GM12878 (cell line): ENCODE data around the gene MFSD6.

Source experiments
- BCLAF1 ChIP-seq: fragments of 450-650 bp; IDR thresholded peaks from 2 replicates; pipeline ENCODE4 v1.6.1; 2017; ENCODE audit warnings: antibody characterized with exemption, mild to moderate bottlenecking, moderate library complexity
- CTCF ChIP-seq, 3 experiments: IDR thresholded peaks in 2 of 3; conservative IDR thresholded peaks in 1 of 3; 2 replicates each; pipeline ENCODE4 v1.5.1; 2011; ENCODE audit warnings: low read depth in 3 of 3, low read length in 3 of 3, mild to moderate bottlenecking in 3 of 3, control low read depth in 2 of 3, moderate library complexity in 2 of 3, inconsistent platforms in 1 of 3, mixed read lengths in 1 of 3; ENCODE audit not compliant: control insufficient read depth in 2 of 3, insufficient read depth in 1 of 3; ENCODE audit errors: extremely low read depth in 1 of 3
- EP300 ChIP-seq, 2 experiments: fragments of 150-350 bp in 1 of 2; IDR thresholded peaks; 2 replicates each; pipeline ENCODE4 v1.6.1; 2011 to 2012; ENCODE audit warnings: low read depth in 2 of 2, low read length in 2 of 2, borderline replicate concordance in 1 of 2, improper control_type of control experiment in 1 of 2, inconsistent platforms in 1 of 2; ENCODE audit not compliant: control insufficient read depth in 1 of 2
- HDAC6 ChIP-seq: fragments of 200-600 bp; sonication (generic); IDR thresholded peaks from one replicate; pipeline ENCODE4 v1.8.0; 2017; ENCODE audit warnings: antibody characterized with exemption; ENCODE audit not compliant: unreplicated experiment
- JUND ChIP-seq: IDR thresholded peaks from 2 replicates; pipeline ENCODE4 v1.6.1; 2012; ENCODE audit warnings: low read depth, mild to moderate bottlenecking, low read length, improper control_type of control experiment, moderate library complexity
- KDM1A ChIP-seq: fragments of 200-600 bp; sonication (generic); IDR thresholded peaks from 2 replicates; pipeline ENCODE4 v1.6.1; 2016; ENCODE audit warnings: borderline replicate concordance
- PBX3 ChIP-seq: IDR thresholded peaks from 2 replicates; pipeline ENCODE4 v1.6.1; 2011; ENCODE audit warnings: mild to moderate bottlenecking, low read depth, low read length, moderate library complexity; ENCODE audit not compliant: insufficient replicate concordance
- POLR2A ChIP-seq: IDR thresholded peaks from 2 replicates; pipeline ENCODE4 v1.6.1; 2011; ENCODE audit warnings: low read depth, mild to moderate bottlenecking, low read length
- POLR2AphosphoS5 ChIP-seq: IDR thresholded peaks from 2 replicates; pipeline ENCODE4 v1.6.1; 2011; ENCODE audit warnings: mild to moderate bottlenecking, low read length, inconsistent platforms
- SIN3A ChIP-seq: IDR thresholded peaks from 2 replicates; pipeline ENCODE4 v1.6.1; 2012; ENCODE audit warnings: low read depth, low read length, improper control_type of control experiment
- SIX5 ChIP-seq: IDR thresholded peaks from 2 replicates; pipeline ENCODE4 v1.6.1; 2011; ENCODE audit warnings: mild to moderate bottlenecking, low read depth, low read length, moderate library complexity; ENCODE audit not compliant: severe bottlenecking
- SP1 ChIP-seq: IDR thresholded peaks from one replicate; pipeline ENCODE4 v1.6.1; 2011; ENCODE audit warnings: low read depth, low read length
- SRF ChIP-seq, 2 experiments: IDR thresholded peaks; 2 replicates each; pipeline ENCODE4 v1.6.1; 2011; ENCODE audit warnings: low read depth in 2 of 2, low read length in 2 of 2, mild to moderate bottlenecking in 1 of 2, moderate library complexity in 1 of 2
- STAT3 ChIP-seq: IDR thresholded peaks from 2 replicates; pipeline ENCODE4 v1.6.1; 2011; ENCODE audit warnings: low read depth, low read length, improper control_type of control experiment

- no peak for TF ChIP-seq POLR2AphosphoS5
- no peak for TF ChIP-seq PBX3
- TF ChIP-seq SIN3A = no peak
- no peak for TF ChIP-seq SIX5
- TF ChIP-seq POLR2A = no peak
- TF ChIP-seq JUND = no peak
- TF ChIP-seq BCLAF1 = no peak
- no peak for TF ChIP-seq HDAC6
- no peak for TF ChIP-seq STAT3
- no peak for TF ChIP-seq EP300 (IDR thresholded peaks at IDR 0.05; ENCODE audit: borderline replicate concordance in 1 of 2, control insufficient read depth in 1 of 2, low read depth in 2 of 2, low read length in 2 of 2)
- no peak for TF ChIP-seq SP1
- TF ChIP-seq KDM1A = no peak
- no peak for TF ChIP-seq SRF (IDR thresholded peaks at IDR 0.05; ENCODE audit: low read depth in 2 of 2, low read length in 2 of 2)
- no peak for TF ChIP-seq CTCF (IDR thresholded peaks at IDR 0.05 in 2 of 3, conservative IDR thresholded peaks at IDR 0.05 in 1 of 3; ENCODE audit: control insufficient read depth in 2 of 3, extremely low read depth in 1 of 3, insufficient read depth in 1 of 3, low read depth in 3 of 3, low read length in 3 of 3)
These were observed 50.4 kb downstream of the MFSD6 start for GRCh38 chr2:190458352-190459107.
